ENCODE measurements around the gene GBGT1.
A peak's percentile ranks its signal among the peaks of the same experiment; 100 is the strongest.
"Not testable (repeated sequence)": the region's sequence is repeated elsewhere in the genome, so short reads cannot be mapped to it uniquely, and the experiment has no call there.

Gene GBGT1

DNA sequence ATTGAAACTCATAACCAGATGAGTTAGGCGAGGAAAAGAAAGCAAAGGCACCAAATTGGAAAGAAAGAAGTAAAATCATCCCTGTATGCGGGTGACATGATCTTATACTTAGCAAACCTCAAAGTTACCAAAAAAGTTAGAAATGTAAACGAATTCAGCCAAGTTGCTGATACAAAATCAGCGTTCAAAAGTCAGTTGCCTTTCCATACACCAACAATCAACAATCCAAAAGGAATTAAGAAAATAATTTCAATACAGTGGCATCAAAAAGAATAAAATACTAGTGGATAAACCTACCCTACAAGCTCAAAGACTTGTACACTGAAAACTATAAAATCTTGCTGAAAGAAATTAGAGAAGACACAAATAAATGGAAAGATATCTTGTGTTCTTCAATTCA, 30.9 kb upstream of the GBGT1 start:
- no peak for DNase-seq

DNA sequence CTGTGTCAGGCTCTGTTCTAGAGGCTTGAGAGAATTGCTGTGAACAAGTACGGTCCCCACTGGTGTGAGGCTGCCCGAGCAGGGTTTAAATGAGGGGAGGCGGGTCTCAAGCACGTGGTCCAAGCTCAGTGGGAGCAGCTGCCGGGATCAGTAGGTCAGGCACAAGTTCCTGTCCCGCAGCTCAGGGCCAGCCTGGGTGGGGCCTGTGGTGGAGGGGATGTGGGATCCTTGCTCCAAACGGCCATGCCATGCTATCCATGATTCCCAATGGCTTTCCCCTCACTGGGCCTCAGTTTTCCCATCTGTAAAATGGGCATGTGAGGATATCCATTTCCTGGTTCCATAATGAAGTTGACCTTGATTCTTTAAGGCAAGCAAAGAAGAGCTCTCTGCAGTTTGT, 28.3 kb upstream of the GBGT1 start:
- no peak for DNase-seq

DNA sequence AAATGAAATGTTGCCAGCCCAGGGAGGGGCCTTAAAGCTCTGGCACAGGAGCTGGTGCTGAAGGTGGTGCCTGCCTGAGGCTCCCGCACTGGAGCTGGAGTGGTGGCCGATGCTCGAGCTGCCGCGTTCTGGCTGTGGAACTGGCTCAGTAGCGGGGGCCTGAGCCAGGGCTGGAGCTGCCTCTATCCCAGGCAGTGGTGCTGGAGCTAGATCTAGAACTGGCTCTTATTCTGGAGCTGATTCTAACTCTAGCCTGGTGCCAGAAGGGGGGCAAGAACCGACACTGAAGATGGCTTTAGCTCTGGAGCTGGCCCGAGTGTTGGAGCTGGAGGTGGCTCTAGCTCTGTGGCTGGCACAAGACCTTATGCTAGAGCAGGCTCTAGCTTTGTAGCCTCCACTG, 26.1 kb upstream of the GBGT1 start:
- DNase-seq, result no peak

DNA sequence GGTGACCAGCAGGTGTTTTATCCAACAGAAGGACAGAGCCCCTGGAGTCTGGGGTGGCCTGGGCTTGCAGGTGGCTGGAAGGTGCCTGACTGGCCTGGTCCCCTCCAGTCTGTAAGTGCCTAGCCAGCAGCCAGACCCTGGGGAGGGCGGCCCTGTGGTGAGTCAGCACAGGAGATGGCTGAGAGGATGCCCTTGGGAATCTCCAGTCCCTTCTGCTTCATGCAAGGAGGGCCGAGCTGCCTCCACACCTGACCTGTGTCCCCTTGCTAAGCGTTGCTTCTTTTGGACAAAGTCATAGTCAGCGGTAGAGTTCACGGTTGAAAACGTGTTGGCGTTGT, 25.1 kb upstream of the GBGT1 start:
- no peak for DNase-seq

DNA sequence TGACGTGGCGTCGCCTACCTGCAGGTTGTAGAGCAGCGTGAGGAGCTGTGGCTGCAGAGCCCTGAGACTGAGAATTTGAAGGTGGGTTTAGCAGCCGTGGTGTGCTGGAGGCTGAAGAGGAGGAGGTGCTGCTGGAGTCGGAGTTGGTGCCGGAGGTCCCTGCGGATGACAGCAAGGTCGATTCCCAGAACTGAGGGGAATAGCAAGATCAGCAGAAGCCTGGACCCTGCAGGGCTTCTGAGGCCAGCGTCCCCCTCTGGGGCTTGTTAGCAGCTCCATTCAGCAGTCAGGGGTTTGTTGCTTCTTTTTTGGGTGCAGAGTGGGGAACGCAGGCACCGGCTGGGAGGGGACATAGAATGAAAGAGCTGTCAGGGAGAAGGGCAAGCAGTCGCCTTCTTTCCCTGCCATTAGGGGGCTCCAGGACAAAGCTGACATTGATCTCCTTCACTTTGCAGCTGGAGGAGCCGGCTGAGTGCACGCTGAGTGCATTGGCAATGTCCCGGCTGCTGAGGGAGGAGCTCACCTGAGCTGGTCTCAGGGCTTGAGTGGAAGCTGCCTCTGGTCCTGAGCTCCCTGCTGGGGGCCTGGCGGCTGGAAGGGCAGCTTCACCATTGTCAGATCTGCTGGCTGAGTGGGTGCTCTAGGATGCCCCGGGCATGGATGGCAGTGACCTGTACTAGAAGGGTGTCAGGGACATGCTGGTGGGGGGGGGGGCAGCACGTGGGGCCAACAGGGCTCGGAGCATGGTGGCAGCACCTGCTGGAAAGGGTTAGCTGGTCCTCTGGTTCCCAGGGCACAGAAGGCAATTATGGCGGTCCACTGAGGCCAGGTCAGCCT, 24.5 kb upstream of the GBGT1 start:
- no peak for DNase-seq

DNA sequence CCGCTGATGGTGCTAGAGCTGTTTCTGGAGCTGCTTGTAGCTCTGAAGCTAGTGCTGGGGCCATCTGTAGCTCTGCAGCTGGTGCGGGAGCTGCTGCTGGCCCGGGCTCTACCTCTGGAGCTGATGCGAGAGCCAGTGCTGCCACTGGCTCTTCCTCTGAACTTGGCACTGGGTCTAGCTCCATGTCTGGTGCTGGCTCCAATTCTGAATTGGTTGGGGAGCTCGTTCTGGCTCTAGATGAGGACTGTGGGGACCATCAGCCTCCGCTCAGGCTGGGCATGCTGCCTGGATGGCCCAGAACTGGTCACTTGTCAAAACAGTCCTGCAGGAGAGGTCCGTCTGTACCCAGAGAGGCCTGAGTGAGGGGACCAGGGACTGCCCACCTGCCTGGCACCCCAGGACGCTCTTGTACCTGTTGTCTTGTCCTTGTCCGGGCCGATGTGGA, 23.9 kb upstream of the GBGT1 start:
- no peak for DNase-seq

DNA sequence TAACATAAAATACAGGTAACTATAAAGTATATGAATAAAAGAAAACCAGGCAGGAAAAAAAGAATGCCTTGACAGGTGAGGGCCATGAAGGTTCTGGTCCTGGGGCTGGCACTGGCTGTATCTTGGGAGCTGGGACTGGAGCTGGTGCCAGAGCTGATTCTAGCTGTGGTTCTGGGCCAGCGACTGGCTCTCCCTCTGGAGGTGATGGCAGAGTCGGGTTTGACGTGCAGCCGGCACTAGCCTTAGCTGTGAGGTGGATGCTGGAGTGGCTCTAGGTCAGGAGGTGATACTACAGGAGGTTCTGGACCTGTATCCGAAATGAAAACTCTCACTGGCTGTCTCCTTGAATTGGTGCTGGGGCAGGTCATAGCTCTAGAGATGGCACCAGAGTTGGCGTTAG, 23.0 kb upstream of the GBGT1 start:
- no peak for DNase-seq

DNA sequence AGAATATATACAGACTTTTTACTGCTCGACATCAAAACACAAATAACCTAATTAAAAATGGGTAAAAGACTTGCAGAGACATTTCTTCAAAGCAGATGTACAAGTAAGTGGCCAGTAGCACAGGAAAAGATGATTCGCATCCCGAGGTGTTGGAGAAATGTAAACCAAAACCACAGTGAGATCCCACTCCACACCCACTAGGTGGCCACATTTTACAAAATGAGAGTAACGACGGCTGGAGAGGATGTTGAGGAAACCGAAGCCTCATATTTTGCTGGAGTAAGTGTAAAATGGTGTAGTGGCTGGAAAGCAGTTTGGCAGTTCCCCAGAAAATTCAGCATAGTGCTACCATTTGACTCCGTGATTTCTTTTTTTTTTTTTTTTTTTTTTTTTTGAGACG, 21.3 kb upstream of the GBGT1 start:
- no peak for DNase-seq

DNA sequence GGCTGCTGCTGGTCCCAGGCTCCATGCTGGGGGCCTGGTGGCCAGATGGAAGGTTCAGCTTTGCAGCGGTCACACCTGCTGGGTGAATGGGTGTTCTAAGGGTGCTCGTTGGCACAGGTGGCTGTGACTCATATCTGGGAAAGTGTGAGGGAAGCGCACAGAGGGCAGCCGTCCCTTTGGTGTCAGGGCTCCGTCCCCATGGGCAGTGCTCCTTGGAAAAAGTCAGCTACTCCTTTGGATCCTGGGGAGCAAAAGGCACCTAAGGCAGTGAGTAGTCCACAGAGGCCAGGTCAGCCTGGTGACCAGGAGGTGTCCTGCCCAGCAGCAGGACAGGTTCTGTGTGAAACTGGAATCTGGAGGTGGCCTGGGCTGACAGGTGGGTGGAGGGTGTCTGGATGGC, 18.4 kb upstream of the GBGT1 start:
- no peak for DNase-seq

DNA sequence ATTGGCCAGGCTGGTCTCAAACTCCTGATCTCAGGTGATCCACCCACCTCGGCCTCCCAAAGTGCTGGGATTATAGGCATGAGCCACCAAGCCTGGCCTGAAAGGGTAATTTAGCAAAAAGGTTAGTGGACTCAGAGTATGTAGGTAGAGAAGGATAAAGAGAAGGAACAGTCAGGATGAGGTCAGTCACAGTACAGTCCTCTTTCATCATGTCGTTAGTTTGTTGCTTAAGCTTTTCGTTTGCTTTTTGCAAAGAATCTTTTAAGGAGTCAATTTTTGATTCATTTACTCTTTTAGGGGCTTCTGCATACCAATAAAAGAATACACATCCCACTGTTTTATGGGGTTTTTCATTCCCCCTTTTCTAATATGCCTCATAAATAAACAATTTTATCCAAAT, 17.8 kb upstream of the GBGT1 start:
- DNase-seq, result no peak

DNA sequence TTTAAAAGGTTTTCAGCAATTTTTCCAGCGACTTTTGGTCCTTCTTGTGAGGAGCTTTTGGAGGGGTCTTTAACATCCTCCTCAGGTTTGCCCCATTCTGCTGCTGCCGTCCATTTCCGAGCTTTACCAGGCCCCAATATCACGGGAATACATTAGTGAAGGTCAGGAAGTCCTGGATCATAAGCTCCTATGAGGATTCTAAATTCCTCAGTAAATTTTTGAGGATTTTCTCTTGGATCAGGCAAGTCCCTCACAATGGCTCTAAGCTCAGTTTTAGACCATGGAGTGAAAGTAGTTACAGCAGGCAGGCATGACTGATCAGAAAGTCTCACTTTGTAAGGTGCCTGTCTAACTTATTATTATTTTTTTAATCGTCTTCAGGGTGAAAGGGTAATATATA, 17.2 kb upstream of the GBGT1 start:
- DNase-seq, result no peak

DNA sequence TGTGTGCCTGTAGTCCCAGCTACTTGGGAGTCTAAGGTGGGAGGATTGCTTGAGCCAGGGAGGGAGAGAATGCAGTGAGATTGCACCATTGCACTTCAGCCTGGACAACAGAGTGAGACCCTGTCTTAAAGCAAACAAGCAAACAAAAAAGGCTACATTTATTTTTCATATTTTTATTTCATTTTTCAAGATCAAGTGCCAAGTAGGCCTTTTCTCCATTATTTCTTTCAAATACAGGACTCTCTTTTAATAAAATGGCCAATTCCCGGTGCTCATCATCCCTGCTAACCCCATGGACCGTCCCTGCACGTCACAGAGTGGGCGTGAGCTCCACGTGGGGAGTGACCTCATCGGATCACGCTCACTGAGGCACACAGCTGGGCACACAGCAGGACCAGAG, 9.3 kb upstream of the GBGT1 start:
- no peak for DNase-seq

DNA sequence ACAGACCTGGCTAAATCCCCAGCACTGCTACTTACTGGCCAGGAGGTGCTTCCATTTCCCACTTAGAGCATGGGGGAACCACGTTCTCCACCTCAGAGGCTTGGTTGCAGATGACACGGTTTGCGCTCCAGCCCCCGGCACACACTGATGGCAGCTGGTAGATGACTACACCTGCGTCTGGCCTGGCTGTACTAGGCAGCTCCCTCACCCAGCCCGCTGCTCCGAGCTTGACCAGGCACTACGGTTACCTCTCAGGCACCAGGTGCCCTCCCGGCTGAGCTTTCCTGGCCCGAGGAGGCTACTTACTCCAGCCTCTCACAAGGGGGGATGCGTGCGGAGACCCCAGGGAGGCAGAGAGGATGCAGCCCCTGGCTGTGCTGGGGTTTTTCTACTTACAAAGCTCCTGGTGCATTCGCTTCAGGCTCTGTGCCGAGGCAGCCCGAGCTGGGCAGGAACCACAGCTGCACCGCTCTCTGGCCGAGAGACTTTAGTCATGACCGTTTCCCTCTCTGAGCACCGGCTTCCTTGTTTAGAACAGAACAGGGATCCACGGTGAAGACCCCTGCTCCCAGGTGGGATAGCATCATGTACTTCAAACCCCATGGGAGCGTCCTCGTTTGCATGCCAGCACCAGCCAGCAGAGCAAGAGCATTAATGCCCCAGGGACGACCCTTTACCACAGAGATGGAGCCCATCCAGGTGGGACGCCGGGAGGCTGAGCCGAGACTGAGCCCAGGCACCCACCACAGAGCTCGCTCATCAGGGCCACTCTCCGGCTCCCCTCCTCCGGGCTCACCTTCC, 7.6 kb upstream of the GBGT1 start:
- no peak for DNase-seq

DNA sequence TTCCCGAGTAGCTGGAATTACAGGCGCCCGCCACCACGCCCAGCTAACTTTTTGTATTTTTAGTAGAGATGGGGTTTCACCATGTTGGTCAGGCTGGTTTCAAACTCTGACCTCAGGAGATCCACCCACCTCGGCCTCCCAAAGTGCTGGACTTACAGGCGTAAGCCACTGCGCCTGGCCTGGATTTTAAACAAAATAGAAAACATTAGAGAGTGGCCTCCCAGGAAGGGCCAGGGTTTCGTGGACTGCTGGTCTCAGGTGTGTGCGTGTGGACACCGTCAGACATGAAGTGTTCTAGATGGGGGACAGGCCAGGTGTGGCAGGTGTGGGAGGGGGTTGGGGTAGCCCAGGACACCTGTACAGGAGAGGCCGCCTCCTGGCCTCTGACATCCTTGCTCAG, 7.0 kb upstream of the GBGT1 start:
- DNase-seq, result no peak

DNA sequence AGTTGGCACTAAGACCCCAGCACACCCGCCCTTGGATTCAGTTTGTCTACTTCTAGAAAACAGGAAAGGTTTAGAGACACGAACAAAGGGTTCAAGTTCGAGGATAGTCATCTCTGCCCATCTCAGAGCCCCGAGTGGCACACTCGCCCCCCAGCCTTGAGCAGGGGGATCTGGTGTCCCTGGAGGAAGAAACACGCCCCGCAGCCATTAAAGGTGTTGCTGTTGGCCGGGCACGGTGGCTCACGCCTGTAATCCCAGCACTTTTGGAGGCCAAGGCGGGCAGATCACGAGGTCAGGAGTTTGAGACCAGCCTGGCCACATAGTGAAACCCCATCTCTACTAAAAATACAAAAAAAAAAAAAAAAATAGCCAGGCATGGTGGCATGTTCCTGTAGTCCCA, 6.0 kb upstream of the GBGT1 start:
- not testable (repeated sequence) for DNase-seq

DNA sequence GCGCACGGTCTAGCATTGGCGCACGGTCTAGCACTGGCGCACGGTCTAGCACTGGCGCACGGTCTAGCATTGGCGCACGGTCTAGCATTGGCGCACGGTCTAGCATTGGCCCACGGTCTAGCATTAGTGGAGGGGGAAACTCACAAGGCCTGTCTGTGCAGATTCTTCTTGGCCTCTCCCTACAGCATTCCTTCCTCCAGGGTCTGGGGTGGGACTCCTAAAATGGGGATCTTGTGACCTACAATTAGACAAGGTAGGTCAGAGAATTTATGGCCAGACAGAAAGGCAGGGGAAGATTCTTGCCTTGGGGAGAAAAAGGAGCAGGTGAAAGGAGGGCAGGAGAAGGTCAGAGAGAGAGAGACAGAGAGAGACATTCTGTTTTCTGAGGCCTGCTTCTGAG, 5.4 kb upstream of the GBGT1 start:
- no peak for DNase-seq

DNA sequence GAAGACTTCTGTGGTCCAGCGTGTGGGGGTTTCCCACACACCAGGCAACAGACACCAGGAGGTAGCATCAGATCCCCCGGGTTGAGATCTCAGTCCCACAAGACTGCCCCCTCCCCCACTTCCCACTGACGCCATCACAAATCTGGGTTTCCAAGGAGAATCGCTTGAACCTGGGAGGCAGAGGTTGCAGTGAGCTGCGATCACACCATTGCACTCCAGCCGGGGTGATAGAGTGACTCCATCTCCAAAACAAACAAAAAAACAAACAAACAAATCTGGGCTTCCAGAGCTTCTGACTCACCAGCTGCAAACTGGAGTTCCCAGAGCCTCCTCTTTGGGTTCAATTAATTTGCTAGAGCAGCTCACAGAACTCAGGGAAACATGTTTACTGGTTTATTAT, 4.7 kb upstream of the GBGT1 start:
- DNase-seq, result no peak

DNA sequence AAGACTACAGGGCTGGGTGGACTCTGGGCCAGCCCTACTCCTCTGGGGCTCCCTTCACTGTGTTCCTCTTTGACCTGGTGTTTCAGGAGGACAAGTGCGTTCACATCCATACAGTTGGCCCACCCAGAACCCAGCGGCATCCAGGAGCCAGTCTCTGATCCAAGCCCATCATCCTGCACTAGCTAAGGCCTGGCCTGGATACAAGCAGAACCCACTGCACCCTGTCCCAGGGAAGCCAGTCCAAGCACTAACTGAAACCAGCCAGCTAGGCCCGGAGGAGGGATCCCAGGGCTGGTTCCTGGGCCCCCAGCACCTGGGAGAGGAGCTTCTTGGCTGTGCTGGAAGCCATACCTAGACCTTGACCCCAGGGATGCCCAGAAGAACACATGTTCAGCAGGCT, 4.1 kb upstream of the GBGT1 start:
- no peak for DNase-seq

DNA sequence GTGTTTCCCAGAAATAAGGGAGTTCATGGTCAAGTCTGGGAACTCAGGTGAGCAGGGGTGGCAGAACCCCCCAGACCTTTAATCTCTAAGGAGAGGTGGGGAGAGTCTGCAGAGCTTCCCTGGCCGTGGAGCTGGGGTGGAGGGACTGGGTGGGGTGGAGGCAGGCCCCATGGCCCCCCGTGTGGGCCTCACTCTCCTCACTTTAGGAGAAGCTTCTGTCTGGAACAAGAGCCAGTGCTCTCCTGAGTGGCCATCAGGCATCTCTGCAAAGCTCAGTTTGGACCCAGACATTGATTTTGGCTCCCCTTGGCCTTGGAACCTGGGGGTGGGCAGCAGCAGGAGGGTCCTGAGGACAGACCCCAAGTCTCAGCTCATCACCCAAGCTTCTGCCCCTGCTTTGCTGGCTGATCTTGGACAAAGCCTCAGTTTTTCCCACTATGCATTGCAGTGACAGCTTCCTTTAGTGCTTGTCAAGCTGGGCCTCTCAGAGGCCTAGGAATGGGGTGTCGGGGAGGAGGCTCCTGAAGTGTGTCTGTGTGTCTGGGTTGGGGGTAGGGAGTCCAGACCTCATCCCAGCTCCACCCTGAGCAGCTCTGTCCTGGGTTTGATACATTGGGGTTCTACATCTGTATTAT, 3.5 kb upstream of the GBGT1 start:
- no peak for DNase-seq

DNA sequence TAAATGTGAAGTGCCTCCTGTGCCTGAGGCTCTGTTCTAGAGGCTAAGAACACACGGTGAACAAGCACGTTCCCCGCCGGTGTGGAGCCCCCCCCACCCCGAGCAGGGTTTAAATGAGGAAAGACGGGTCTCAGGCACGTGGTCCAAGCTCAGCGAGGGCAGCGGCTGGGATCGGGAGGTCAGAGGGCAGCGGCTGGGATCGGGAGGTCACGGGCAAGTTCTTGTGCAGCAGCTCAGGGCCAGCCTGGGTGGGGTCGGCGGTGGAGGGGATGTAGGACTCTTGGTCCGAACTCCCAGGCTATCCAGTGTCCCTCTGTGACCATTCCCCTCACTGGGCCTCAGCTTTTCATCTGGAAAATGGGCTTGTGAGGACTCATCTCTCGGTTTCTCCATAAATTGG, 2.7 kb upstream of the GBGT1 start:
- no peak for DNase-seq

DNA sequence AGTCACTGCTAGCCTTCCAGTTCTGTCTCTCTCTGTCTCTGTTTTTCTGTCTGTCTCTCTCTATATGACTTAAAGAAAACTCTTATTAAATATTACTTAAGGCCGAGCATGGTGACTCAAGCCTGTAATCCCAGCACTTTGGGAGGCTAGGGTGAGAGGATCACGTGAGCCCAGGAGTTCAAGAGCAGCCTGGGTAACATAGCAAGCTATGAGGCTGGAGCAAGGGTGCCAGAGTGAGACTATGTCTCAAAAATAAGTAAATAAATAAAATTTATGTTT, 1.7 kb upstream of the GBGT1 start:
- no peak for DNase-seq

DNA sequence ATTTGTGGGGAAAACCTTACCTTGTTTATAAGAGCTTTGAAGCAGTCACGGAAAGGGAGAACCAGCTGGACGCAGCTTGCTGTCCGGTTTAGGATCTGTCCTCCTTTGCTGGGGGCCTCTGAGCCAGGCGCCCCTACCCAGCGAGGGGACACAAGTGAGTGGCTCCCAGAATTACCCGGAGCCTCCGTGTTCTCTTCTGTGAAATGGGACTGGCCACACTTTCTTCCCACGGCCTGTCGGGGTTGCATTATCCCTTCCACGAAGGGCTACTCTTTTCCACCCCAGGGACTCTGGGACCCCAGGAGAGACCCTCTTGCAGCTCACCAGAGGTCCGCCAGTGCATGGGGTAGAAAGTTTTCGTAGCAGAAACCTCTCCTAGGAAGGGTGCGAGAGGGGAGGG, 477 bp upstream of the GBGT1 start:
- DNase-seq, result no peak

DNA sequence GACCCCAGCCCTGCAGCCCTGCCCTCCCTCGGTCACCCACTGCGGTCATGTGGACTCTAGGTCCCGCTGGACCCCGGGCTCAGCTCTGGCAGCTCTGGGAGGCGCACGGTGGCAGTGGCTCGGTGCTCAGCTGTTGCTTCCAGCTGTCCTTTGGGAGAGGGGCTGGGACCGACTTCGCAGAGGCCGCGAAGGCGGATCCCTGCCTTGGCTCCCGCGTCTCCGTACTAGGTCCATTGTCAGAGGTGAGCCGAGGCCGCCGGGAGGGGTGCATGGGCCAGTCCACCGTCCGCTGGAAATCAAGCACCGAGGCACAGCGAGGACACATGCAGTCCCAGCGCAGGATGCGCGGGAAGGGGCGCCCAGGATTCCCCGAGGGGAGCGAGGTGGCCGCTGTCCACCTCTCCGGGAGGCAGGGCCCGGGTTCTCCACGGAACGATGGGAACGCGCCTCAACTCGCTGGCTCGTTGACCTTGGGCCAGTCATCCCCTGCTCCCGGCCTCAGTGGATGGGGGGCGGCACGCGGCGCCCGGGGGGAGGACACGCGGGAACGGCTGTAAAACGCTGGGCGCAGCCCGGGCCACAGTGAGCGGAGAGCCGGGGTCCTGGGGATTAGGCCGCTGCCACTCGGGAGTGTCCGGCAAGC, 732 bp downstream of the GBGT1 start:
- peak; percentile 29 for DNase-seq

DNA sequence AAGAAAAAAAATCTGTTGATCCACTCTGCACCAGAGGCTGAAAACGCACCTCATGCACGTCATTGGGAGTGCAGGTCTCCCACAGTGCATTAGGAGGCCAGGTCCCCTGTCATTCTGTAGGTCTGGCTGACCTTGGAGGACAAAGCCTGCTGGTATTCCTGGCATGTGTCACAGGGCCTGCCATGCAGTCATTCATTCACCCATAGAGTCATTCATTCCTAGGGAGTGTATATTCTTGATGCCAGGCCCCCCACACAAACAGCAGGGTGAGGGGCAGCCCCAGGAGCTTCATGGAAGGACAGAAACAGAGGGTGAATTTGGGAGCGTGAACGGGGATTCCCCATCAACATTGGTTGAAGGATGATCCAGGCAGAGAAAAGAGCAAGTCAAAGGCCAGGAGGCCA, 2.2 kb downstream of the GBGT1 start:
- no peak for DNase-seq

Measured in activated CD4-positive, CD25-positive, alpha-beta regulatory T cell treated with anti-CD3 and anti-CD28 coated beads, Interleukin-2, amount 50 U/mL, for 72 hours (primary cell).